Pancreas (tissue), 10 donors: ENCODE measurements around the gene MOB3A. TPM values are rescaled to one million over a fixed set of nuclear protein-coding genes. Genes with fewer than 3 reads are reported as not detected.

Experiments
- ATAC-seq, 4 donors: fragments of 200-7000 bp; cut with Tn5 transposase; one replicate each; pipeline versions ENCODE4 v1.8.0 to v1.9.1; 2020; ENCODE audit warnings: mild to moderate bottlenecking in 4 of 4, moderate library complexity in 4 of 4
- DNase-seq, 6 donors: peaks; one replicate each; pipeline ENCODE4 v3.0.0-alpha.2; 2020
- FAIRE-seq: peaks from 2 replicates; lab custom pipeline; 2012; peaks lifted over from hg19 to GRCh38; lab: Jason Lieb, UNC
- H3K27ac ChIP-seq, 4 donors: fragments of 200-600 bp; sonication (generic); 1 replicate in 3 of 4; 2 replicates in 1 of 4; pipeline versions ENCODE4 v1.5.0 to v1.8.0; 2020
- H3K27me3 ChIP-seq, 4 donors: fragments of 200-600 bp; one replicate each; pipeline ENCODE4 v1.8.0; 2021
- H3K36me3 ChIP-seq, 3 donors: fragments of 200-600 bp; sonication (generic) in 1 of 3; one replicate each; pipeline versions ENCODE4 v1.5.0 to v1.8.0; 2020 to 2021
- H3K4me1 ChIP-seq, 3 donors: fragments of 200-600 bp; one replicate each; pipeline ENCODE4 v1.8.0; 2021
- H3K4me3 ChIP-seq, 4 donors: fragments of 200-600 bp; sonication (generic) in 2 of 4; one replicate each; pipeline versions ENCODE4 v1.5.0 to v1.8.0; 2020 to 2021
- H3K9me3 ChIP-seq, 4 donors: fragments of 200-600 bp; one replicate each; pipeline ENCODE4 v1.8.0; 2021
- WGBS, 2 donors: extraction: QIAGEN DNeasy Blood & Tissue Kit; methylation state at CpG; one replicate each; pipeline ENCODE4 v1.1.7; 2013; 5-methylcytosine and 5-hydroxymethylcytosine counted together
- intact Hi-C, 3 donors: fragments of 100-400 bp; cut with DNase I; formaldehyde crosslinking; loops; one replicate each; pipeline versions ENCODE4 v1.11.1 to v1.14.2; 2022
- polyA plus RNA-seq, 2 donors: library from polyadenylated mRNA; stranded (reverse); fragments of 200-250 nt; gene quantifications; one replicate each; pipeline ENCODE4 v1.2.3, GENCODE V29; 2013
- total RNA-seq, 6 donors: library from RNA; stranded (reverse); fragmentation: NEBNext Ultra II Directional in 4 of 6; extraction: Animal tissue kit (Norgen Biotek cat#: 25700) in 4 of 6; gene quantifications; one replicate each; pipeline versions ENCODE4 v1.2.1 to v1.2.4, GENCODE V29; 2021 to 2023
- TF ChIP-seq, protein P1 (sequence below), 4 donors: fragments of 200-600 bp; sonication (generic) in 3 of 4; IDR thresholded peaks; one replicate each; pipeline versions ENCODE4 v1.5.0 to v1.8.0; 2021; ENCODE audit warnings: antibody characterized with exemption in 4 of 4
- donor health status: healthy with polysubstance abuse.
- donor health status: DM: no; HTN: no; CAD: no; lungs with moderate emphysema.
- donor health status: DM: no; HTN: no; CAD: no.
- donor health status: control.
- donor health status: control.
- donor health status: Bipolar disorder and iron deficiency.
- donor health status: DM: yes; HTN: yes; CAD: no.
- donor health status: DM: no; HTN: no; CAD: no.
- donor health status: DM: no; HTN: no; CAD: no.
- donor health status: DM: yes; HTN: yes; CAD: no.

The MOB3A gene
- total and polyA plus RNA-seq, 8 donors: 9.2 to 26.0 (median 16.6) TPM

DNA sequence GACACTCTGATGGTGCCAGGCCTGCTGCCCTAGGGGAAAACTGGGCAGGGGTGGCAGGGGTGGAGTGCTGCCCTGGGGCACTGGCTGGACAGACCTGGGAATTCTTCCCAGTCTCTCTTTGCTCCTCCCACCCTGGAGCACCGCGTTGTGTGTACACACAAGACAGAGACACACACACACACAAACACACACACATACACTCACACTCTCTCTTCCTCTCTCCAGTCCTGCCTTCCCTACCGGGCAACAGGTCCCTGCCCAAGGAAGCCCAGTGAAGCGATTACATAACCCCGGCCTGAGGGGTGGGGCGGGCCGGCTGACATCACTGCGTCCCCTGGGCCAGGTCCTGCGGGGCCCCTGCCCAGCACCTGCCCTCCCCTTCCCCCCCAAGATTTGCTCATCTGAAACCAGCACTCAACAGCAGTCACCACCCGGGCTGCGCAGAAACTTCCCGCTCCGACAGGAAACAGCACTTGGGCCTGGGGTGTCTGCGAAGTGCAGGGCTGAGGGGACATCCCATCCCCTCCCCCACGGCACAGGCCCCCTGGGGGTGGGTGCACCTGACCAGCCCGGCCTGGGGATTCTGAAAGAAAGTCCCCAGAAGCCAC, 46.3 kb downstream of the MOB3A start:
- H3K36me3 ChIP-seq: peaks cover 0 to 6% (median 5%) of the 10 kb centered on the region in 3 donors
- TF ChIP-seq, protein P1, sequence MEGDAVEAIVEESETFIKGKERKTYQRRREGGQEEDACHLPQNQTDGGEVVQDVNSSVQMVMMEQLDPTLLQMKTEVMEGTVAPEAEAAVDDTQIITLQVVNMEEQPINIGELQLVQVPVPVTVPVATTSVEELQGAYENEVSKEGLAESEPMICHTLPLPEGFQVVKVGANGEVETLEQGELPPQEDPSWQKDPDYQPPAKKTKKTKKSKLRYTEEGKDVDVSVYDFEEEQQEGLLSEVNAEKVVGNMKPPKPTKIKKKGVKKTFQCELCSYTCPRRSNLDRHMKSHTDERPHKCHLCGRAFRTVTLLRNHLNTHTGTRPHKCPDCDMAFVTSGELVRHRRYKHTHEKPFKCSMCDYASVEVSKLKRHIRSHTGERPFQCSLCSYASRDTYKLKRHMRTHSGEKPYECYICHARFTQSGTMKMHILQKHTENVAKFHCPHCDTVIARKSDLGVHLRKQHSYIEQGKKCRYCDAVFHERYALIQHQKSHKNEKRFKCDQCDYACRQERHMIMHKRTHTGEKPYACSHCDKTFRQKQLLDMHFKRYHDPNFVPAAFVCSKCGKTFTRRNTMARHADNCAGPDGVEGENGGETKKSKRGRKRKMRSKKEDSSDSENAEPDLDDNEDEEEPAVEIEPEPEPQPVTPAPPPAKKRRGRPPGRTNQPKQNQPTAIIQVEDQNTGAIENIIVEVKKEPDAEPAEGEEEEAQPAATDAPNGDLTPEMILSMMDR (IDR thresholded peaks at IDR 0.05): no peak
- peak overlapping the region; percentile 93 to 98 (median 97) for H3K27ac ChIP-seq
- FAIRE-seq (no peak), ATAC-seq (peak; percentile 59 to 70 (median 69)), DNase-seq (peak; percentile 89 to 96 (median 94))
- intact Hi-C loops: no loop called here
- H3K9me3 ChIP-seq: no peaks in the 10 kb centered on the region
- no peaks in the 10 kb centered on the region for H3K27me3 ChIP-seq
- WGBS, 2 donors: 0 to 1% methylated on average over 14 to 16 of the region's 16 CpGs
- peak overlapping the region; percentile 71 to 98 (median 92) for H3K4me3 ChIP-seq
- H3K4me1 ChIP-seq: peaks cover 41 to 64% (median 57%) of the 10 kb centered on the region in 3 donors

DNA sequence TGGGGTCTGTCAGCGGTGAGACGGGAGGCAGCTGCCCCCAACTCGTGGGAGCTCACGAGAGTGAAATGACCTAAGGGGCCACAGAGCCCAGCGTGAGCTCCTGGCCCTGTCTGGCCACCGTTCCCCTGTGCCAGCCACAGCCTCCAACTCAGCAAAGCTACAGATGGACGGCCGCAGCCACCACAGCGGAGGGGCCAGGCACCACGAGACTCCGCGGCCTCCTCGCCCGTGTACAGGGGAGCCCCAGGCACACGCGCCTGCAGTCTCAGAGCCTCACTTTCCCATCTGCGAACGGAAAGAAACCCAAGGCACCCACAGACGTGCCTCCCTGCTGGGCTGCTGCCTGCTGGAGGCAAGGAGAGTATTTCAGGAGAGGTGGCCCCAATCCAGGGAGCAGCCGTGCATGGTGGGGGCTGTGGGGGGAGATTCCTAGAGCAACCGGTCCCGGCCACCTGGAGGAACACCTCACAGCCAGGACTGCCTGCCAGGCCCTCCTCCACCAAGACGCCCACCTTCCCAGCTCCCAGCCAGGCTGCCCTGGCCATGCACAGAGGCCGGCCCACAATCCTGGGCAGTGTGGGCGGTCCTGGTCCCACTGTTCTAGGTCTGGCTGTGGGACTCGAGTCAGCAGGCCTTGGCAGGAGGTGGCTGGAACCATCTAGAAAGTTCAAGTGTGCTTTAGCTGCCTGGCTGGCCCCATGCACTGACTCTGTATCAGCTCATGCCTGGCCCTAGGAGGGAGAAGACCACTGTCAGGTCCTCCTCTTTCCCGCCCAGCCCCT, 47.0 kb downstream of the MOB3A start:
- WGBS, 2 donors: 12 to 15% methylated on average over 23 to 27 of the region's 27 CpGs
- H3K4me1 ChIP-seq: peaks cover 48 to 66% (median 64%) of the 10 kb centered on the region in 3 donors
- H3K9me3 ChIP-seq: no peaks in the 10 kb centered on the region
- DNase-seq (peak in 4 of 6 donors; percentile 52 to 86 (median 69)), ATAC-seq (peak; percentile 1 to 11 (median 4)), FAIRE-seq (no peak)
- intact Hi-C loops: no loop called here
- peak overlapping the region; percentile 93 to 98 (median 97) for H3K27ac ChIP-seq
- no peaks in the 10 kb centered on the region for H3K27me3 ChIP-seq
- TF ChIP-seq, protein P1 (IDR thresholded peaks at IDR 0.05): no peak
- peak overlapping the region; percentile 71 to 98 (median 92) for H3K4me3 ChIP-seq
- H3K36me3 ChIP-seq: peaks cover 0 to 6% (median 5%) of the 10 kb centered on the region in 3 donors

DNA sequence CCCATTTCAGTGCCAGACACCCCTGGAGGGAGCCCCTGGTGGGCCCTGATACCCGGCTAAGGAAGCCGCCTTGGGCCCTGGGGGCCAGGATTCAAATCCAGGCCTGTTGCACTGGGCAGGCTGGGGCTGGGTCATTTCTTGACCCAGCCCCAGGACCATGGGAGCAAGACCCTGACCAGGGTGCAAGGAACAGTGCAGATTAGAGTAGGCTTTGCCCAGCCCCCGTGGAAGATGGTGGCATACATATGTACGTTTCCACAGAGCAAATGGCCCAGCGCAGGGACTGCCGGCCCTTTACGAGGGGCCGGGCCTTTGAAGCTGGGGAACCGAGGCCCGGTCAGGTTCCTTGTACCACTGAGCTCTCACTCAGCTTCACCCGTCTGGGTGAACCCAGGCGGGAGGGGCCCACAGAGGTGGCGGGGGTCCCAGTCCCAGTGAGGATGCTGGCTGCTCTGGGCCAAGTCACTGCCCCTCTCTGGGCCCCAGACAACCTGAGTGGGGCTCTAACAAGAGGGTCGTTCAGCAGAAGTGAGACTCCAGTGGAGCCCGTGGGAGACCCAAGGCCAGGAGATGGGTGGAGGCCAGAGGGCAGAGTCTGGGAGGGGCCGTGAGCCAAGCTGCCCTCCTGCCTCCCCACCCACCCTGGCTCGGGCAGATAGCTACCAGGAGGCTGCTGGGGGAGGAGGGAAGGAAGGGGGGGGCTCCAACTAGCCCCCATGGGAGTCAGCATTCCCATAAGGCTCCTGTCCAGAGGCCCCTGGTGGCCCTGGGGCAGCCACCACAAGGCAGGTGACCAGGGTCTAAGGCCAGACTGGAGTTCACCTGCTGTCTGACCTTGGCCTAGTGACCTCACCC, 47.8 kb downstream of the MOB3A start:
- Histone ChIP-seq H3K4me1 (peaks cover 55 to 71% (median 68%) of the 10 kb centered on the region in 3 donors), H3K36me3 (peaks cover 0 to 6% (median 5%) of the 10 kb centered on the region in 3 donors), H3K9me3 (no peaks in the 10 kb centered on the region), H3K27ac (peak overlapping the region; percentile 93 to 98 (median 97)), H3K4me3 (peak overlapping the region; percentile 71 to 98 (median 92)), H3K27me3 (no peaks in the 10 kb centered on the region)
- no peak for FAIRE-seq
- 38 to 44% methylated on average over 17 of the region's 17 CpGs for WGBS, 2 donors
- TF ChIP-seq, protein P1 (IDR thresholded peaks at IDR 0.05): no peak
- intact Hi-C loops: no loop called here
- no peak for ATAC-seq
- peak in 5 of 6 donors; percentile 41 to 79 (median 53) for DNase-seq

DNA sequence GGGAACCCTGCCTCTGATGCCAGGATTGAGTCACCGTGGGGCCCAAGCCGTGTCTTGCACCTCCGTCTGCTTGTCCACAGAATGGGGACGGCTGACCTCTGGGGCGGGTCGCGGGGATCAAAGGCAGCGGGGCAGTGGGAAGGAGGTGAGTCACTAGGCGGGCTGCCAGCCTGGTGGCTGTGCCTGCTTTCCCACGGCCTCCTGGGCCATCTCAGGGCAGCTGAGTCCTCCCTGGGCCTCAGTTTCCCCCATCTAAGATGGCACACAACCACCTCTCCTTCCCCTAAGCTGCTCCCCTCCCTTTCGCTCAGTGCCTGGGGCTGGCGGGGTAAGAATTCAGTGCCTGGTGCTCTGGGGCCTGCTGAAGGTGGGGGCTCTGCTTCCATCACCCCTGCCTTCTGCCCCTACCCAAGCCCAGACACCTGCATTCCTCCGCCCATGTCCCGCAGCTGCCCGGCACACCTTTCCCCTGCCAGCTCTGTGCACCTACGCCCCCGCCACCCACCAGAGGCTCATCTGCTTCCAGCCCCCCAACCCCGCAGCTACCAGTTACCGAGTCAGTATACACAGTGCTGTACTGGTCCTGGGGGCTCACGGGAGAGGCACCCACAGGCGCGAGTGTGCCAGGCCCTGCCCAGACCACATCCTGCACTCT, 48.5 kb downstream of the MOB3A start:
- H3K9me3 ChIP-seq: no peaks in the 10 kb centered on the region
- intact Hi-C loops: no loop called here
- peak; percentile 87 to 93 (median 89) for DNase-seq
- peak overlapping the region in 3 of 4 donors; percentile 71 to 98 (median 97) for H3K4me3 ChIP-seq
- peaks cover 0 to 6% (median 5%) of the 10 kb centered on the region in 3 donors for H3K36me3 ChIP-seq
- TF ChIP-seq, protein P1 (IDR thresholded peaks at IDR 0.05): no peak
- no peak for FAIRE-seq
- no peaks in the 10 kb centered on the region for H3K27me3 ChIP-seq
- peak overlapping the region; percentile 6 to 98 (median 96) for H3K27ac ChIP-seq
- peaks cover 62 to 78% (median 75%) of the 10 kb centered on the region in 3 donors for H3K4me1 ChIP-seq
- ATAC-seq: peak; percentile 1 to 6 (median 2)
- 30 to 31% methylated on average over 14 to 22 of the region's 22 CpGs for WGBS, 2 donors
